DND-41 (cell line): Measurements from ENCODE around the gene EXT2.

Source experiments
- EZH2 ChIP-seq: IDR thresholded peaks from 3 replicates; pipeline ENCODE4 v1.6.1; 2012; ENCODE audit warnings: borderline replicate concordance, low read depth, mild to moderate bottlenecking, moderate library complexity, low read length, inconsistent platforms; ENCODE audit not compliant: severe bottlenecking
- TF ChIP-seq, protein P1 (sequence below): IDR thresholded peaks from 2 replicates; pipeline ENCODE4 v1.5.1; 2012; ENCODE audit warnings: borderline replicate concordance, low read length, moderate library complexity, mild to moderate bottlenecking; ENCODE audit not compliant: poor library complexity, severe bottlenecking; ENCODE audit errors: extremely low read depth

DNA sequence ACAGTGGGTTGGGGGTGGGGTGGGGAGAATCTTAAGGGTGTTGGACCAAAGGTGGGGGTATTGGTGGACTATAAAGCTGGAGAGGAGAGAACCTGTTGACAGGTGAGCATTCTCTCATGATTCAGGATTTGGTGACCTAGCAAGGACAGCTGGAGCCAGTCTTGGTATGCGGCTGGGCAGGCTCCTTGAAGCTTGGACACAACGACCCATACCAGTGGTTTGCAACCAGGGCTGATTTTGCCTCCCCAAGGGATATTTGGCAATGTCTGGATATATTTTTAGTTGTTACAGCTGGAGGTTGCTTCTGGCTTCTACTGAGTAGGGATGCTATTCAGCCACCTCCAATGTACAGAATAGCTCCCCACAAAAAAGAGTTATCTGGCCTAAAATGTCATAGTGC lies 5.6 kb downstream of the EXT2 start:
- TF ChIP-seq, protein P1, sequence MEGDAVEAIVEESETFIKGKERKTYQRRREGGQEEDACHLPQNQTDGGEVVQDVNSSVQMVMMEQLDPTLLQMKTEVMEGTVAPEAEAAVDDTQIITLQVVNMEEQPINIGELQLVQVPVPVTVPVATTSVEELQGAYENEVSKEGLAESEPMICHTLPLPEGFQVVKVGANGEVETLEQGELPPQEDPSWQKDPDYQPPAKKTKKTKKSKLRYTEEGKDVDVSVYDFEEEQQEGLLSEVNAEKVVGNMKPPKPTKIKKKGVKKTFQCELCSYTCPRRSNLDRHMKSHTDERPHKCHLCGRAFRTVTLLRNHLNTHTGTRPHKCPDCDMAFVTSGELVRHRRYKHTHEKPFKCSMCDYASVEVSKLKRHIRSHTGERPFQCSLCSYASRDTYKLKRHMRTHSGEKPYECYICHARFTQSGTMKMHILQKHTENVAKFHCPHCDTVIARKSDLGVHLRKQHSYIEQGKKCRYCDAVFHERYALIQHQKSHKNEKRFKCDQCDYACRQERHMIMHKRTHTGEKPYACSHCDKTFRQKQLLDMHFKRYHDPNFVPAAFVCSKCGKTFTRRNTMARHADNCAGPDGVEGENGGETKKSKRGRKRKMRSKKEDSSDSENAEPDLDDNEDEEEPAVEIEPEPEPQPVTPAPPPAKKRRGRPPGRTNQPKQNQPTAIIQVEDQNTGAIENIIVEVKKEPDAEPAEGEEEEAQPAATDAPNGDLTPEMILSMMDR: no peak
- no peak for TF ChIP-seq EZH2
